H9 (cell line): ENCODE measurements around the gene DYNC1H1. TPM values are rescaled to one million over a fixed set of nuclear protein-coding genes. Genes with fewer than 3 reads are reported as not detected.

Experiments
- DNase-seq: peaks from one replicate; pipeline ENCODE4 v3.0.0-alpha.2; 2017
- H2AFZ ChIP-seq: one replicate; pipeline ENCODE4 v1.6.1; 2013; ENCODE audit warnings: mild to moderate bottlenecking, low read length, control low read depth, moderate library complexity
- H2AK5ac ChIP-seq: 2 replicates; pipeline ENCODE4 v1.6.1; 2013; ENCODE audit warnings: low read length, control low read depth, mixed read lengths; ENCODE audit not compliant: insufficient read length
- H2BK120ac ChIP-seq: one replicate; pipeline ENCODE4 v1.6.1; 2013; ENCODE audit warnings: low read depth, mild to moderate bottlenecking, low read length, control low read depth, inconsistent platforms; ENCODE audit not compliant: poor library complexity, severe bottlenecking
- H2BK12ac ChIP-seq: 2 replicates; pipeline ENCODE4 v1.6.1; 2013; ENCODE audit warnings: low read length, control low read depth, mixed read lengths, low read depth; ENCODE audit not compliant: insufficient read length
- H2BK15ac ChIP-seq: 2 replicates; pipeline ENCODE4 v1.6.1; 2013; ENCODE audit warnings: low read depth, low read length, control low read depth
- H2BK20ac ChIP-seq: one replicate; pipeline ENCODE4 v1.6.1; 2013; ENCODE audit warnings: low read depth, mild to moderate bottlenecking, low read length, control low read depth, inconsistent platforms; ENCODE audit not compliant: poor library complexity, severe bottlenecking
- H2BK5ac ChIP-seq: 2 replicates; pipeline ENCODE4 v1.6.1; 2013; ENCODE audit warnings: low read length, control low read depth, mixed read lengths; ENCODE audit not compliant: insufficient read length
- H3K14ac ChIP-seq: 2 replicates; pipeline ENCODE4 v1.6.1; 2013; ENCODE audit warnings: low read length, control low read depth; ENCODE audit not compliant: insufficient read depth
- H3K18ac ChIP-seq: 2 replicates; pipeline ENCODE4 v1.6.1; 2013; ENCODE audit warnings: low read depth, mild to moderate bottlenecking, mixed read lengths, low read length, control low read depth; ENCODE audit not compliant: insufficient read length
- H3K23ac ChIP-seq: 2 replicates; pipeline ENCODE4 v1.6.1; 2013; ENCODE audit warnings: low read length, control low read depth, mixed read lengths, low read depth; ENCODE audit not compliant: insufficient read length
- H3K23me2 ChIP-seq: 2 replicates; pipeline ENCODE4 v1.6.1; 2013; ENCODE audit warnings: low read depth, mild to moderate bottlenecking, mixed read lengths, low read length, control low read depth; ENCODE audit not compliant: insufficient read length, poor library complexity, severe bottlenecking
- H3K27ac ChIP-seq: 2 replicates; pipeline ENCODE4 v1.5.1; 2013; ENCODE audit warnings: low read length, control low read depth, mixed read lengths, low read depth; ENCODE audit not compliant: insufficient read length
- H3K27me3 ChIP-seq: 2 replicates; pipeline ENCODE4 v1.6.1; 2013; ENCODE audit warnings: low read length, control low read depth, inconsistent platforms; ENCODE audit not compliant: insufficient read depth
- H3K4ac ChIP-seq: 2 replicates; pipeline ENCODE4 v1.6.1; 2013; ENCODE audit warnings: low read depth, mild to moderate bottlenecking, control low read depth, inconsistent platforms, low read length, moderate library complexity
- H3K4me1 ChIP-seq: 2 replicates; pipeline ENCODE4 v1.6.1; 2013; ENCODE audit warnings: low read length, control low read depth, inconsistent platforms; ENCODE audit not compliant: insufficient read depth
- H3K4me2 ChIP-seq: 2 replicates; pipeline ENCODE4 v1.6.1; 2013; ENCODE audit warnings: low read length, control low read depth, mixed read lengths; ENCODE audit not compliant: insufficient read length, insufficient read depth
- H3K56ac ChIP-seq: 2 replicates; pipeline ENCODE4 v1.6.1; 2013; ENCODE audit warnings: low read depth, mild to moderate bottlenecking, mixed read lengths, low read length, control low read depth; ENCODE audit not compliant: insufficient read length
- H3K79me1 ChIP-seq: 2 replicates; pipeline ENCODE4 v1.6.1; 2013; ENCODE audit warnings: low read depth, mild to moderate bottlenecking, moderate library complexity, low read length, control low read depth, inconsistent platforms; ENCODE audit not compliant: insufficient read depth, poor library complexity, severe bottlenecking
- H3K79me2 ChIP-seq: 2 replicates; pipeline ENCODE4 v1.6.1; 2013; ENCODE audit warnings: low read length, control low read depth, inconsistent platforms; ENCODE audit not compliant: insufficient read depth
- H3K9ac ChIP-seq: 2 replicates; pipeline ENCODE4 v1.6.1; 2013; ENCODE audit warnings: low read length, control low read depth, mixed read lengths; ENCODE audit not compliant: insufficient read length; ENCODE audit errors: extremely low read depth
- H3K9me3 ChIP-seq: one replicate; pipeline ENCODE4 v1.6.1; 2013; ENCODE audit warnings: low read depth, low read length, inconsistent platforms; ENCODE audit not compliant: control insufficient read depth
- H3T11ph ChIP-seq: one replicate; pipeline ENCODE4 v1.6.1; 2013; ENCODE audit warnings: mild to moderate bottlenecking, low read length, control low read depth, inconsistent platforms
- H4K20me1 ChIP-seq: one replicate; pipeline ENCODE4 v1.6.1; 2013; ENCODE audit not compliant: control insufficient read depth, insufficient read length, insufficient read depth
- H4K5ac ChIP-seq: 2 replicates; pipeline ENCODE4 v1.6.1; 2013; ENCODE audit warnings: low read depth, mild to moderate bottlenecking, mixed read lengths, low read length, control low read depth; ENCODE audit not compliant: insufficient read length
- H4K8ac ChIP-seq: replicated peaks from 2 replicates; pipeline ENCODE4 v1.6.1; 2013; ENCODE audit warnings: low read length, control low read depth, mixed read lengths, low read depth; ENCODE audit not compliant: insufficient read length
- H4K91ac ChIP-seq: 2 replicates; pipeline ENCODE4 v1.6.1; 2013; ENCODE audit warnings: low read depth, mild to moderate bottlenecking, moderate library complexity, mixed read lengths, low read length, control low read depth; ENCODE audit not compliant: insufficient read length
- H3K27ac Mint-ChIP-seq, 3 experiments: 2 replicates in 2 of 3; 3 replicates in 1 of 3; pipeline ENCODE4 v1.8.0; 2020 to 2021; ENCODE audit warnings: mixed read lengths in 3 of 3, mild to moderate bottlenecking in 1 of 3, moderate library complexity in 1 of 3
- H3K27me3 Mint-ChIP-seq: 2 replicates; pipeline ENCODE4 v1.8.0; 2021; ENCODE audit warnings: low read depth, mild to moderate bottlenecking, moderate library complexity, mixed read lengths
- H3K36me3 Mint-ChIP-seq, 3 experiments: 2 replicates in 2 of 3; 3 replicates in 1 of 3; pipeline ENCODE4 v1.8.0; 2020 to 2021; ENCODE audit warnings: low read depth in 3 of 3, mixed read lengths in 3 of 3; ENCODE audit not compliant: insufficient read depth in 1 of 3
- H3K4me1 Mint-ChIP-seq, 2 experiments: 2 replicates each; pipeline ENCODE4 v1.8.0; 2020; ENCODE audit warnings: mixed read lengths in 2 of 2
- H3K4me3 Mint-ChIP-seq, 2 experiments: 2 replicates in 1 of 2; 3 replicates in 1 of 2; pipeline ENCODE4 v1.8.0; 2020 to 2021; ENCODE audit warnings: mild to moderate bottlenecking in 2 of 2, mixed read lengths in 2 of 2, moderate library complexity in 1 of 2
- H3K9me3 Mint-ChIP-seq, 2 experiments: 2 replicates in 1 of 2; 3 replicates in 1 of 2; pipeline ENCODE4 v1.8.0; 2020; ENCODE audit warnings: mild to moderate bottlenecking in 2 of 2, mixed read lengths in 2 of 2, moderate library complexity in 1 of 2
- WGBS: extraction: QIAGEN DNeasy Blood & Tissue Kit; methylation state at CpG from one replicate; pipeline ENCODE4 v1.1.7; 2013; ENCODE audit warnings: missing lambda C conversion rate, low lambda C conversion rate, mixed read lengths; ENCODE audit not compliant: insufficient read length; ENCODE audit errors: extremely low coverage; 5-methylcytosine and 5-hydroxymethylcytosine counted together
- total RNA-seq: library from RNA; stranded (reverse); gene quantifications from 2 replicates; pipeline ENCODE4 v1.2.1, GENCODE V29; 2021
- TF ChIP-seq, protein P1 (sequence below): fragments of 200-600 bp; sonication (generic); conservative IDR thresholded peaks from 3 replicates; pipeline ENCODE4 v1.8.0; 2021; ENCODE audit warnings: antibody characterized with exemption, mild to moderate bottlenecking

DYNC1H1 gene
- total RNA-seq, 1 experiment from 2014 or later: 359 TPM

DNA sequence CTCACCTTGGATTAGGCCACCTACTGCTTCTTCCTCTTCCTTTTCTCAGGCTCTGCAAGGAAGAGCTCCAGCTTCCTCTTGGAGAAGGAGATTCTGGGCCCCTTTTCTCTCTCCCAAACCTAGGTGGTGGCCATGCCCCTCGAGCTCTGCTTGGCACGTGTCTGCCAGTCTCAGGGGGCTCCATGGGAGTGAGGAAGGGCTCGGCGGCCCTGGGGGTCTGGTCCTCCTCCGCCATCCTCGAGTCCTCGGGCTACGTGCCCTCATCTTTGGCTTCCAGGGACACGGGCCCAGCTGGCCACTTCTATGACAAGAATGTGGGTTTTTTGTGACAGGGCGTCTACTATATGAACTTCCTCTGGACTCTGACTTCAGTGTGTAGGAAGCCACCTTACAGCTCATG is 88.1 kb downstream of the DYNC1H1 start:
- H3K18ac ChIP-seq: no peak overlapping the region
- H3K27ac ChIP-seq: no peak overlapping the region
- no peak overlapping the region for H4K8ac ChIP-seq
- no peak overlapping the region for H4K5ac ChIP-seq
- no peaks in the 10 kb centered on the region for H3K79me1 ChIP-seq
- no peaks in the 10 kb centered on the region for H3K23me2 ChIP-seq
- no peaks in the 10 kb centered on the region for H3K9me3 ChIP-seq
- Mint-ChIP-seq H3K4me1 (peaks cover 24 to 31% of the 10 kb centered on the region in 2 experiments), H3K4me3 (no peak overlapping the region), H3K36me3 (peaks cover 33 to 67% (median 52%) of the 10 kb centered on the region in 3 experiments), H3K9me3 (no peaks in the 10 kb centered on the region; a peak in 1 of 5 replicates), H3K27ac (peak overlapping the region in 2 of 3 experiments; percentile 32 to 53; a peak in 2 of 7 replicates), H3K27me3 (no peaks in the 10 kb centered on the region)
- H3K79me2 ChIP-seq: no peaks in the 10 kb centered on the region
- H4K91ac ChIP-seq: no peak overlapping the region
- H2BK20ac ChIP-seq: no peak overlapping the region
- no peak overlapping the region for H3T11ph ChIP-seq
- H3K14ac ChIP-seq: no peak overlapping the region
- no peak overlapping the region for H3K23ac ChIP-seq
- no peak overlapping the region for H2AFZ ChIP-seq
- H3K27me3 ChIP-seq: no peaks in the 10 kb centered on the region
- H3K4ac ChIP-seq: no peak overlapping the region
- WGBS: no CpG with 5 or more reads among the region's 10 CpGs
- H3K4me2 ChIP-seq: no peak overlapping the region
- no peak overlapping the region for H3K56ac ChIP-seq
- no peak overlapping the region for H3K9ac ChIP-seq
- H4K20me1 ChIP-seq: peaks cover 4% of the 10 kb centered on the region
- TF ChIP-seq, protein P1, sequence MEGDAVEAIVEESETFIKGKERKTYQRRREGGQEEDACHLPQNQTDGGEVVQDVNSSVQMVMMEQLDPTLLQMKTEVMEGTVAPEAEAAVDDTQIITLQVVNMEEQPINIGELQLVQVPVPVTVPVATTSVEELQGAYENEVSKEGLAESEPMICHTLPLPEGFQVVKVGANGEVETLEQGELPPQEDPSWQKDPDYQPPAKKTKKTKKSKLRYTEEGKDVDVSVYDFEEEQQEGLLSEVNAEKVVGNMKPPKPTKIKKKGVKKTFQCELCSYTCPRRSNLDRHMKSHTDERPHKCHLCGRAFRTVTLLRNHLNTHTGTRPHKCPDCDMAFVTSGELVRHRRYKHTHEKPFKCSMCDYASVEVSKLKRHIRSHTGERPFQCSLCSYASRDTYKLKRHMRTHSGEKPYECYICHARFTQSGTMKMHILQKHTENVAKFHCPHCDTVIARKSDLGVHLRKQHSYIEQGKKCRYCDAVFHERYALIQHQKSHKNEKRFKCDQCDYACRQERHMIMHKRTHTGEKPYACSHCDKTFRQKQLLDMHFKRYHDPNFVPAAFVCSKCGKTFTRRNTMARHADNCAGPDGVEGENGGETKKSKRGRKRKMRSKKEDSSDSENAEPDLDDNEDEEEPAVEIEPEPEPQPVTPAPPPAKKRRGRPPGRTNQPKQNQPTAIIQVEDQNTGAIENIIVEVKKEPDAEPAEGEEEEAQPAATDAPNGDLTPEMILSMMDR: no peak
- H2BK12ac ChIP-seq: no peak overlapping the region
- H3K4me1 ChIP-seq: peaks cover 5% of the 10 kb centered on the region; the same call in 1 of the 2 replicates
- no peak overlapping the region for H2BK120ac ChIP-seq
- no peak overlapping the region for H2BK15ac ChIP-seq
- DNase-seq: no peak
- no peak overlapping the region for H2BK5ac ChIP-seq
- no peak overlapping the region for H2AK5ac ChIP-seq
